Measurements from ENCODE around the gene SMCO2.
A peak's percentile ranks its signal among the peaks of the same experiment; 100 is the strongest.

Gene SMCO2

DNA sequence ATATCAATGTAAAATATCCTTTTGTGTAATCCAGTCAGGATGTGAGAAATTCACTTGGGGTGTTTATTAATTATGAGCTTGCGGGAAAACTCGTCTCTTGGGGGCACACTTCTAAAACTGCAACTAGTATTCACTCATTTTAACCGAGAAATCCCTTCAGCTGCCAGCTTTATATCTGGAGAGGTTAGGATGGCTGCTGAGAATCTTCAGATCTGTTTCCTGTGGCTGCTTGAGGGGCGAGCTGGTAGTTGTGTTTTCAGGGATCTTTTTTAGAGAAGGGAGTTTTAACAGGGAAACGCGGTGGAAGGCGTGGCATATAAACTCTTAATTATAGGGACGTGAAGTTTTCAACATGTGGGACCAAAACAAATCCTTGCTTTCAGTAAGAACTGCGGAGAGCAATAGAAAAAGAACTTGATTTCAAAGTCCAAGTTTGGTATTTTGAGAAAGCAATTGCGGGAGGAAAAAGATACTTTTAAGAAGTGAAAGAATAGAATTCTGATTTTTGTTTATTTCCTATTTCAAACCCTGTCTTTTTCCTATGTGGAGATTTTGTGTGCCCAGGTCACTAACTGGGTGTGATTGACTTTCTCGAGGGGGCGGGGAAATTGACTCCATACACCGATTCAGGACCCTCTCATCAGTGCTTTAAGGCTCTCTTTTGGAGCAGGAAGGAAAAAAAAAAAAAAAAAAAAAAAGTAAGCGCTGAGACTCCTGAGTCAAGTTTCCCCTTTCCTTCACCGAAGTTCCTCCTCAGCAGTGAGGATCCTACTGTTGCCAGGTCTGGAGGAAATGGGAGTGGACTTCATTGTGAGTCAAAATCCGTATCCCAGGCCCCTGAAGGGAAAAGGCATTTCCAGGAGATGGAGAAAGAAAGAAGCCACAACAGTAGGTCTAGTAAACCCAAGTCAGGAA, 78.6 kb downstream of the SMCO2 start:
- WGBS: under 1% methylated on average over 10 of the region's 16 CpGs
- Histone ChIP-seq H3K4me3 (ENCODE audit: insufficient read depth in 1 of 2, low read depth in 1 of 2, low read length in 2 of 2) (peak overlapping the region; percentile 8 to 89), H2BK5ac (ENCODE audit: low read depth, low read length, poor library complexity, severe bottlenecking) (no peak overlapping the region), H4K91ac (ENCODE audit: low read length) (no peak overlapping the region), H3K9me3 (ENCODE audit: control insufficient read depth, low read length) (no peaks in the 10 kb centered on the region), H2AFZ (ENCODE audit: low read depth, low read length) (no peak overlapping the region), H3K9ac (ENCODE audit: low read length) (peak overlapping the region; percentile 99), H3K4ac (ENCODE audit: low read depth in 1 of 2, low read length in 2 of 2) (no peak overlapping the region), H3K4me2 (ENCODE audit: low read length, poor library complexity, severe bottlenecking) (peak overlapping the region; percentile 71), H2AK5ac (ENCODE audit: low read length, severe bottlenecking) (no peak overlapping the region), H3K27me3 (ENCODE audit: control insufficient read depth in 1 of 2, insufficient read depth in 1 of 2, low read length in 2 of 2) (no peaks in the 10 kb centered on the region), H4K8ac (ENCODE audit: low read length) (no peak overlapping the region), H3K36me3 (ENCODE audit: control insufficient read depth in 1 of 2, insufficient read depth in 2 of 2, low read depth in 1 of 2, low read length in 2 of 2) (peaks cover 0 to 5% of the 10 kb centered on the region in 2 experiments), H2BK12ac (ENCODE audit: low read length in 2 of 2) (no peak overlapping the region), H3K79me1 (replicated peaks; ENCODE audit: low read length, poor library complexity, severe bottlenecking) (no peaks in the 10 kb centered on the region), H3K18ac (ENCODE audit: low read depth in 1 of 2, low read length in 2 of 2) (no peak overlapping the region), H3K4me1 (ENCODE audit: control insufficient read depth, insufficient read depth, low read depth, low read length) (peaks cover 9% of the 10 kb centered on the region), H2BK120ac (ENCODE audit: low read depth, low read length) (no peak overlapping the region), H2BK15ac (ENCODE audit: low read depth, poor library complexity, severe bottlenecking) (no peak overlapping the region), H3K27ac (ENCODE audit: low read length, poor library complexity, severe bottlenecking) (peak overlapping the region; percentile 50), H3K23ac (ENCODE audit: low read length in 2 of 2) (no peak overlapping the region), H3K14ac (ENCODE audit: low read length in 2 of 2) (no peak overlapping the region)
- DNase-seq: peak; percentile 72

- no peak overlapping the region for H3K23ac ChIP-seq (ENCODE audit: low read length in 2 of 2)
Observed at GRCh38 chr12:27527512-27527911, 81.0 kb downstream of the SMCO2 start.

DNA sequence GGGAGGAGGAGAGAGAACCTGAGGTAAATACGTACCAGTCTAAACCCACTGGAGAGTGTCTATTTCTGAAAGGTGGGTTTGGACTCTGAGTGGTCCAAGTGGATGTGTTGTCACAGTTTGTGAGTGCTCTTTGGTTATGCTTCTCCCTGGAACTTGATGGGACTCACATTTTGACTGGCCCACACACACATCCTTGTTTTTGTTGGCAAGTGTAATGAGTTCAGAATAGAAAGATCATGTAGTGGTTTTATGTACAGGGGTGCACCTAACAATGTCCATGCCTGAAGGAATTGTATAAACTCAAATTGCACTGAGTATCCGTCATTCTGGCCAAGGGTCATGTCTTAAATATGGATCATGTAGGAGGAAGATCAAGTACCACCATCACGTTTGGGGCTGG, 82.3 kb downstream of the SMCO2 start:
- DNase-seq: no peak
- Histone ChIP-seq H3K4me3 (ENCODE audit: insufficient read depth in 1 of 2, low read depth in 1 of 2, low read length in 2 of 2) (no peak overlapping the region), H3K4me2 (ENCODE audit: low read length, poor library complexity, severe bottlenecking) (no peak overlapping the region), H2BK5ac (ENCODE audit: low read depth, low read length, poor library complexity, severe bottlenecking) (no peak overlapping the region), H2AK5ac (ENCODE audit: low read length, severe bottlenecking) (no peak overlapping the region), H3K9me3 (ENCODE audit: control insufficient read depth, low read length) (no peaks in the 10 kb centered on the region), H2AFZ (ENCODE audit: low read depth, low read length) (no peak overlapping the region), H3K27ac (ENCODE audit: low read length, poor library complexity, severe bottlenecking) (no peak overlapping the region), H3K14ac (ENCODE audit: low read length in 2 of 2) (no peak overlapping the region), H3K4me1 (ENCODE audit: control insufficient read depth, insufficient read depth, low read depth, low read length) (peaks cover 7% of the 10 kb centered on the region), H4K8ac (ENCODE audit: low read length) (no peak overlapping the region), H3K36me3 (ENCODE audit: control insufficient read depth in 1 of 2, insufficient read depth in 2 of 2, low read depth in 1 of 2, low read length in 2 of 2) (peaks cover 0 to 11% of the 10 kb centered on the region in 2 experiments), H3K23ac (ENCODE audit: low read length in 2 of 2) (no peak overlapping the region), H4K91ac (ENCODE audit: low read length) (no peak overlapping the region), H3K4ac (ENCODE audit: low read depth in 1 of 2, low read length in 2 of 2) (no peak overlapping the region), H3K27me3 (ENCODE audit: control insufficient read depth in 1 of 2, insufficient read depth in 1 of 2, low read length in 2 of 2) (no peaks in the 10 kb centered on the region), H2BK120ac (ENCODE audit: low read depth, low read length) (no peak overlapping the region), H2BK15ac (ENCODE audit: low read depth, poor library complexity, severe bottlenecking) (no peak overlapping the region), H3K18ac (ENCODE audit: low read depth in 1 of 2, low read length in 2 of 2) (no peak overlapping the region), H3K79me1 (replicated peaks; ENCODE audit: low read length, poor library complexity, severe bottlenecking) (no peaks in the 10 kb centered on the region), H2BK12ac (ENCODE audit: low read length in 2 of 2) (no peak overlapping the region), H3K9ac (ENCODE audit: low read length) (no peak overlapping the region)
- 95% methylated on average over 3 of the region's 3 CpGs for WGBS

More at GRCh38 chr12:27527512-27527911, 81.0 kb downstream of the SMCO2 start:
- no peak overlapping the region for H2BK120ac ChIP-seq (ENCODE audit: low read depth, low read length)
- no peak overlapping the region for H2AK5ac ChIP-seq (ENCODE audit: low read length, severe bottlenecking)
- H3K4me3 ChIP-seq (ENCODE audit: insufficient read depth in 1 of 2, low read depth in 1 of 2, low read length in 2 of 2): no peak overlapping the region
- no peak overlapping the region for H2AFZ ChIP-seq (ENCODE audit: low read depth, low read length)
- no peak overlapping the region for H3K27ac ChIP-seq (ENCODE audit: low read length, poor library complexity, severe bottlenecking)
- H3K4me2 ChIP-seq (ENCODE audit: low read length, poor library complexity, severe bottlenecking): no peak overlapping the region
- H4K91ac ChIP-seq (ENCODE audit: low read length): no peak overlapping the region
- no peak overlapping the region for H2BK5ac ChIP-seq (ENCODE audit: low read depth, low read length, poor library complexity, severe bottlenecking)
- no peak overlapping the region for H2BK12ac ChIP-seq (ENCODE audit: low read length in 2 of 2)
- no peak overlapping the region for H3K4ac ChIP-seq (ENCODE audit: low read depth in 1 of 2, low read length in 2 of 2)
- H3K27me3 ChIP-seq (ENCODE audit: control insufficient read depth in 1 of 2, insufficient read depth in 1 of 2, low read length in 2 of 2): no peaks in the 10 kb centered on the region
- no peaks in the 10 kb centered on the region for H3K9me3 ChIP-seq (ENCODE audit: control insufficient read depth, low read length)
- peaks cover 7% of the 10 kb centered on the region for H3K4me1 ChIP-seq (ENCODE audit: control insufficient read depth, insufficient read depth, low read depth, low read length)
- peaks cover 0 to 5% of the 10 kb centered on the region in 2 experiments for H3K36me3 ChIP-seq (ENCODE audit: control insufficient read depth in 1 of 2, insufficient read depth in 2 of 2, low read depth in 1 of 2, low read length in 2 of 2)
- H4K8ac ChIP-seq (ENCODE audit: low read length): no peak overlapping the region
- no peak overlapping the region for H2BK15ac ChIP-seq (ENCODE audit: low read depth, poor library complexity, severe bottlenecking)
- no peak for DNase-seq
- H3K79me1 ChIP-seq (replicated peaks; ENCODE audit: low read length, poor library complexity, severe bottlenecking): no peaks in the 10 kb centered on the region
- WGBS: 95% methylated on average over 9 of the region's 9 CpGs
- no peak overlapping the region for H3K14ac ChIP-seq (ENCODE audit: low read length in 2 of 2)
- peak overlapping the region; percentile 9 for H3K9ac ChIP-seq (ENCODE audit: low read length)
- no peak overlapping the region for H3K18ac ChIP-seq (ENCODE audit: low read depth in 1 of 2, low read length in 2 of 2)

DNA sequence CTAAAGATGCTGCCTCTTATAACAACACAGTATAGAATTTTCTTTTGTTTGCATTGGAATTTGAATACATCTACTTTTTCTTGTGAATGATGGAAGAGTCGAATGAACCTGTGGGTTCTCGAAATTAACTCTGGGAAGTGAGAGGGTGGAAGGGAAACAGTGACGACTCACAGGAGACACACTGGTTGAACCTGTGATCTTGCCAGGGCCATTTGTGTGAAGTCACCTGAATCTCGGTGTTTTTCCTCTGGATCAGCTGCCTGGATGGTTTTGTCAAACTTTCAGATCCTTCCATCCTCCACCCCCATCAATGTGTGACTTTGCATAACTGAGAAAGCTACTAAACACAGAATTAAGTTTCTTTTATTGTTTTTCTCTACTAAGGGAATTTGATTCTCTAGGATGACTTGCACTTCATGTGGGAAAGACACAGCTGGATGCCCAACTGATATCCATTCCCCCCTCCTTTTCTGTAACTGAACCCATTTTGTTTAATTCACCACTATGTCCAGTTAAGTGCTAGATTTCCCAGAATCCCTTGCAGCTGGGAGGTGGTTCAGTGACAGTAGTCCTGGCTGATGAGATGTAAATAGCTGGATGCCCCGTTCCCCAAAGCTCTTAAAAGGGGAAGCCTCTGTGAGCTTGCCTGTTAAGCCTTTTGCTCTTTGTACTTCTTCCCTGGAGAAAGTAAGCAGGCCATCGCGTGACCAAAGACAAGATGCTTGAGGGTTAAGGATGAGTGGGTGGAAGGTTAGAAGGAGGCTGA, 83.8 kb downstream of the SMCO2 start:
- Histone ChIP-seq H3K4me1 (ENCODE audit: control insufficient read depth, insufficient read depth, low read depth, low read length) (peaks cover 8% of the 10 kb centered on the region), H2AFZ (ENCODE audit: low read depth, low read length) (no peak overlapping the region), H3K4me3 (ENCODE audit: insufficient read depth in 1 of 2, low read depth in 1 of 2, low read length in 2 of 2) (no peak overlapping the region), H2BK15ac (ENCODE audit: low read depth, poor library complexity, severe bottlenecking) (no peak overlapping the region), H3K4ac (ENCODE audit: low read depth in 1 of 2, low read length in 2 of 2) (peak overlapping the region in 1 of 2 experiments; percentile 24), H3K14ac (ENCODE audit: low read length in 2 of 2) (no peak overlapping the region), H2AK5ac (ENCODE audit: low read length, severe bottlenecking) (peak overlapping the region; percentile 25), H3K27ac (ENCODE audit: low read length, poor library complexity, severe bottlenecking) (peak overlapping the region; percentile 22), H3K9ac (ENCODE audit: low read length) (peak overlapping the region; percentile 53), H3K9me3 (ENCODE audit: control insufficient read depth, low read length) (no peaks in the 10 kb centered on the region), H2BK12ac (ENCODE audit: low read length in 2 of 2) (peak overlapping the region in 1 of 2 experiments; percentile 35), H2BK120ac (ENCODE audit: low read depth, low read length) (no peak overlapping the region), H3K18ac (ENCODE audit: low read depth in 1 of 2, low read length in 2 of 2) (peak overlapping the region in 1 of 2 experiments; percentile 61), H3K23ac (ENCODE audit: low read length in 2 of 2) (no peak overlapping the region), H4K8ac (ENCODE audit: low read length) (no peak overlapping the region), H2BK5ac (ENCODE audit: low read depth, low read length, poor library complexity, severe bottlenecking) (no peak overlapping the region), H4K91ac (ENCODE audit: low read length) (no peak overlapping the region), H3K79me1 (replicated peaks; ENCODE audit: low read length, poor library complexity, severe bottlenecking) (peaks cover 1% of the 10 kb centered on the region), H3K36me3 (ENCODE audit: control insufficient read depth in 1 of 2, insufficient read depth in 2 of 2, low read depth in 1 of 2, low read length in 2 of 2) (peaks cover under 1 to 17% of the 10 kb centered on the region in 2 experiments), H3K27me3 (ENCODE audit: control insufficient read depth in 1 of 2, insufficient read depth in 1 of 2, low read length in 2 of 2) (no peaks in the 10 kb centered on the region), H3K4me2 (ENCODE audit: low read length, poor library complexity, severe bottlenecking) (no peak overlapping the region)
- DNase-seq: no peak
- 90% methylated on average over 7 of the region's 7 CpGs for WGBS

Measured in mesenchymal stem cell (in vitro differentiated cells and primary cell).